GM12878 (cell line): ENCODE data around the gene ATG9A. TPM values are rescaled to one million over a fixed set of nuclear protein-coding genes. Genes with fewer than 3 reads are reported as not detected.

Experiments used
- CHD2 ChIP-seq: IDR thresholded peaks from 2 replicates; pipeline ENCODE4 v1.6.1; 2011; ENCODE audit warnings: low read depth, low read length, improper control_type of control experiment, borderline replicate concordance
- CREM ChIP-seq: IDR thresholded peaks from 2 replicates; pipeline ENCODE4 v1.6.1; 2014; ENCODE audit warnings: antibody characterized with exemption, low read depth
- ETV6 ChIP-seq, 2 experiments: fragments of 450-650 bp in 1 of 2; IDR thresholded peaks in 1 of 2; conservative IDR thresholded peaks in 1 of 2; 2 replicates each; pipeline ENCODE4 v1.6.1; 2014; ENCODE audit warnings: antibody characterized with exemption in 1 of 2, borderline replicate concordance in 1 of 2, low read depth in 1 of 2, mild to moderate bottlenecking in 1 of 2, moderate library complexity in 1 of 2
- KLF5 ChIP-seq: fragments of 450-650 bp; IDR thresholded peaks from 2 replicates; pipeline ENCODE4 v1.6.1; 2014; ENCODE audit warnings: mild to moderate bottlenecking; ENCODE audit not compliant: partially characterized antibody
- MEF2B ChIP-seq: fragments of 450-650 bp; IDR thresholded peaks from 2 replicates; pipeline ENCODE4 v1.6.1; 2018; ENCODE audit warnings: mild to moderate bottlenecking, moderate library complexity; ENCODE audit not compliant: partially characterized antibody, poor library complexity, severe bottlenecking
- POLR2A ChIP-seq: IDR thresholded peaks from 2 replicates; pipeline ENCODE4 v1.6.1; 2011; ENCODE audit warnings: low read depth, mild to moderate bottlenecking, low read length
- POLR2AphosphoS5 ChIP-seq: IDR thresholded peaks from 2 replicates; pipeline ENCODE4 v1.6.1; 2011; ENCODE audit warnings: mild to moderate bottlenecking, low read length, inconsistent platforms
- STAT1 ChIP-seq: fragments of 450-650 bp; conservative IDR thresholded peaks from 2 replicates; pipeline ENCODE4 v1.6.1; 2014; ENCODE audit warnings: antibody characterized with exemption, mild to moderate bottlenecking
- ZNF384 ChIP-seq: IDR thresholded peaks from 2 replicates; pipeline ENCODE4 v1.6.1; 2012; ENCODE audit warnings: low read depth, mild to moderate bottlenecking, low read length, improper control_type of control experiment, borderline replicate concordance
- polyA plus RNA-seq, 11 experiments: library from polyadenylated mRNA; depleted of rRNA in 4 of 11; unstranded in 6 of 11; stranded (reverse) in 5 of 11; fragments of >200 nt; fragmentation: Nextera tagmentation in 4 of 11; fragmentation: Illumina TruSeq in 1 of 11; extraction: Ambion mirVana in 4 of 11; extraction: Trizol in 1 of 11; gene quantifications; 1 replicate in 1 of 11; 2 replicates in 10 of 11; pipeline versions ENCODE4 v1.2.1 to v1.2.3, GENCODE V29; 2011 to 2016; ENCODE audit warnings: inconsistent platforms in 2 of 11, missing spikeins in 2 of 11, low read depth in 1 of 11
- total RNA-seq, 4 experiments: library from RNA; depleted of rRNA in 3 of 4; stranded (reverse); fragments of >200 nt in 3 of 4; fragmentation: Illumina TruSeq in 1 of 4; extraction: Trizol in 1 of 4; gene quantifications; 2 replicates each; pipeline versions ENCODE4 v1.2.1 to v1.2.3, GENCODE V29; 2013 to 2021
- TF ChIP-seq, protein P1 (sequence below): fragments of 450-650 bp; IDR thresholded peaks from 2 replicates; pipeline ENCODE4 v1.6.1; 2017; ENCODE audit warnings: antibody characterized with exemption, mild to moderate bottlenecking, moderate library complexity
- TF ChIP-seq, protein P2 (sequence below): fragments of 450-650 bp; IDR thresholded peaks from 2 replicates; pipeline ENCODE4 v1.6.1; 2018; ENCODE audit warnings: borderline replicate concordance, mild to moderate bottlenecking; ENCODE audit not compliant: partially characterized antibody
- TF ChIP-seq, protein P3 (sequence below): IDR thresholded peaks from 2 replicates; pipeline ENCODE4 v1.6.1; 2011; ENCODE audit warnings: borderline replicate concordance, low read depth, mild to moderate bottlenecking, moderate library complexity, mixed read lengths, low read length; ENCODE audit not compliant: insufficient read depth; ENCODE audit errors: extremely low read length
- TF ChIP-seq, protein P4 (sequence below): IDR thresholded peaks from 2 replicates; pipeline ENCODE4 v1.6.1; 2012; ENCODE audit warnings: improper control_type of control experiment, low read depth, low read length; ENCODE audit not compliant: insufficient replicate concordance
- TF ChIP-seq, protein P5 (sequence below): IDR thresholded peaks from 2 replicates; pipeline ENCODE4 v1.6.1; 2012; ENCODE audit warnings: low read length, inconsistent platforms

Gene ATG9A
- total and polyA plus RNA-seq, 10 of the 15 experiments (the other 5 are each of a cell fraction or from before 2014, with no cell fraction given) = 0.16 to 37.5 (median 14.6) TPM; not detected in 1

DNA sequence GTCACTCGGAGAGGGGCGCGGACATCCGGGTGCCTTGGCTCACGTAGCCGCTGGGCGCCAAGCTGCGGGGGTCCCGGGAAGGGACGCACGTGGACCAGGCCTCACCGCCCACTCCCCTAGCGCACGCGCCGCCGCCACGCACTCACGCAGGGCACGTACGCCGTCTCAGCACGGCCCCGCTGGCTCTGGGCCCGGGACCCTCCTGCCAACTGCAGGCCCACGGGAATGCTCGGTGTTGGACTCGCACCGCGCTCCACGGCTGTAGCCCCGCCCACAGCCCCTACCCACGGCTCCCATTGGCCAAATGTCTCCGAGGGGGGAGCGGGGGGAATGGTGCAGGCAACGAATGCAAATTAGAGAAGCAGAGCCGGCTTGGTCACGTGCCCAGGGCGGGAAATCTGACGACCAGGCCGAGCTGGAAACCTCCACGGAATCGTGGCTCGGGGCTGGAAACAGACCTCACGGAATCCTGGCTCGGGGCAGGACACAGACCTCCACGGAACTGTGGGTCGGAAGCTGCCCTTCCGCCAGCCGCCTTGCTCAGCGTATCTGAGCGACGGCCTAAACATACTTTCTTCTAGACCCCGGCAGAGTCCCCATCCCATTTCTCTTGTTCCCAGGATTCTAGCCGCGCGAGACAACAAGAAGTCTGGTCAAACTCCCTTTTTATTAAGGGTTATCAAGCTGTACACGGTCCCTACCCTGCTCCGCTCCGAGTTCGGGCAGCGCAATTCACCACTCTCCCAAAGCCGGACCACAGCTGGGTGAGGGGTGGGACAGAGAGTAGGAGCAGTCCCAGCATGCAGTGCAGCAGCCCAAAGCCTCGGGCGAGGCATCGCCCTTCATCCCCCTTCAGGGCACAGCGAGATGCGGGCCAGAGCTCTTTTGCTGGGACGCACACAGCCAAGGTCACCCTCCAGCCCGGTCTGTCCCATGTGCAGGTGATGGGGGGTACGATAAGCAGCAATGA lies 10.4 kb downstream of the ATG9A start, which contains the start of gene ABCB6 (continued):
- TF ChIP-seq, protein P1, sequence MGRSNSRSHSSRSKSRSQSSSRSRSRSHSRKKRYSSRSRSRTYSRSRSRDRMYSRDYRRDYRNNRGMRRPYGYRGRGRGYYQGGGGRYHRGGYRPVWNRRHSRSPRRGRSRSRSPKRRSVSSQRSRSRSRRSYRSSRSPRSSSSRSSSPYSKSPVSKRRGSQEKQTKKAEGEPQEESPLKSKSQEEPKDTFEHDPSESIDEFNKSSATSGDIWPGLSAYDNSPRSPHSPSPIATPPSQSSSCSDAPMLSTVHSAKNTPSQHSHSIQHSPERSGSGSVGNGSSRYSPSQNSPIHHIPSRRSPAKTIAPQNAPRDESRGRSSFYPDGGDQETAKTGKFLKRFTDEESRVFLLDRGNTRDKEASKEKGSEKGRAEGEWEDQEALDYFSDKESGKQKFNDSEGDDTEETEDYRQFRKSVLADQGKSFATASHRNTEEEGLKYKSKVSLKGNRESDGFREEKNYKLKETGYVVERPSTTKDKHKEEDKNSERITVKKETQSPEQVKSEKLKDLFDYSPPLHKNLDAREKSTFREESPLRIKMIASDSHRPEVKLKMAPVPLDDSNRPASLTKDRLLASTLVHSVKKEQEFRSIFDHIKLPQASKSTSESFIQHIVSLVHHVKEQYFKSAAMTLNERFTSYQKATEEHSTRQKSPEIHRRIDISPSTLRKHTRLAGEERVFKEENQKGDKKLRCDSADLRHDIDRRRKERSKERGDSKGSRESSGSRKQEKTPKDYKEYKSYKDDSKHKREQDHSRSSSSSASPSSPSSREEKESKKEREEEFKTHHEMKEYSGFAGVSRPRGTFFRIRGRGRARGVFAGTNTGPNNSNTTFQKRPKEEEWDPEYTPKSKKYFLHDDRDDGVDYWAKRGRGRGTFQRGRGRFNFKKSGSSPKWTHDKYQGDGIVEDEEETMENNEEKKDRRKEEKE = no peak
- TF ChIP-seq CREM (0 out of 2 replicates have a peak, but pooled peaks have one; percentile 29), POLR2A (peak; percentile 95), CHD2 (0 out of 2 replicates have a peak, but pooled peaks have one; percentile 38), ETV6 (conservative IDR thresholded peaks at IDR 0.05 in 1 of 2, IDR thresholded peaks at IDR 0.05 in 1 of 2; ENCODE audit: borderline replicate concordance in 1 of 2, low read depth in 1 of 2) (no peak), ZNF384 (no peak), POLR2AphosphoS5 (peak; percentile 88), KLF5 (no peak), STAT1 (no peak), MEF2B (peak; percentile 27)
- TF ChIP-seq, protein P2, sequence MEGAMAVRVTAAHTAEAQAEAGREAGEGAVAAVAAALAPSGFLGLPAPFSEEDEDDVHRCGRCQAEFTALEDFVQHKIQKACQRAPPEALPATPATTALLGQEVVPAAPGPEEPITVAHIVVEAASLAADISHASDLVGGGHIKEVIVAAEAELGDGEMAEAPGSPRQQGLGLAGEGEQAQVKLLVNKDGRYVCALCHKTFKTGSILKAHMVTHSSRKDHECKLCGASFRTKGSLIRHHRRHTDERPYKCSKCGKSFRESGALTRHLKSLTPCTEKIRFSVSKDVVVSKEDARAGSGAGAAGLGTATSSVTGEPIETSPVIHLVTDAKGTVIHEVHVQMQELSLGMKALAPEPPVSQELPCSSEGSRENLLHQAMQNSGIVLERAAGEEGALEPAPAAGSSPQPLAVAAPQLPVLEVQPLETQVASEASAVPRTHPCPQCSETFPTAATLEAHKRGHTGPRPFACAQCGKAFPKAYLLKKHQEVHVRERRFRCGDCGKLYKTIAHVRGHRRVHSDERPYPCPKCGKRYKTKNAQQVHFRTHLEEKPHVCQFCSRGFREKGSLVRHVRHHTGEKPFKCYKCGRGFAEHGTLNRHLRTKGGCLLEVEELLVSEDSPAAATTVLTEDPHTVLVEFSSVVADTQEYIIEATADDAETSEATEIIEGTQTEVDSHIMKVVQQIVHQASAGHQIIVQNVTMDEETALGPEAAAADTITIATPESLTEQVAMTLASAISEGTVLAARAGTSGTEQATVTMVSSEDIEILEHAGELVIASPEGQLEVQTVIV = no peak
- TF ChIP-seq, protein P3, sequence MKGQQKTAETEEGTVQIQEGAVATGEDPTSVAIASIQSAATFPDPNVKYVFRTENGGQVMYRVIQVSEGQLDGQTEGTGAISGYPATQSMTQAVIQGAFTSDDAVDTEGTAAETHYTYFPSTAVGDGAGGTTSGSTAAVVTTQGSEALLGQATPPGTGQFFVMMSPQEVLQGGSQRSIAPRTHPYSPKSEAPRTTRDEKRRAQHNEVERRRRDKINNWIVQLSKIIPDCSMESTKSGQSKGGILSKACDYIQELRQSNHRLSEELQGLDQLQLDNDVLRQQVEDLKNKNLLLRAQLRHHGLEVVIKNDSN = peak; percentile 95
- TF ChIP-seq, protein P4, sequence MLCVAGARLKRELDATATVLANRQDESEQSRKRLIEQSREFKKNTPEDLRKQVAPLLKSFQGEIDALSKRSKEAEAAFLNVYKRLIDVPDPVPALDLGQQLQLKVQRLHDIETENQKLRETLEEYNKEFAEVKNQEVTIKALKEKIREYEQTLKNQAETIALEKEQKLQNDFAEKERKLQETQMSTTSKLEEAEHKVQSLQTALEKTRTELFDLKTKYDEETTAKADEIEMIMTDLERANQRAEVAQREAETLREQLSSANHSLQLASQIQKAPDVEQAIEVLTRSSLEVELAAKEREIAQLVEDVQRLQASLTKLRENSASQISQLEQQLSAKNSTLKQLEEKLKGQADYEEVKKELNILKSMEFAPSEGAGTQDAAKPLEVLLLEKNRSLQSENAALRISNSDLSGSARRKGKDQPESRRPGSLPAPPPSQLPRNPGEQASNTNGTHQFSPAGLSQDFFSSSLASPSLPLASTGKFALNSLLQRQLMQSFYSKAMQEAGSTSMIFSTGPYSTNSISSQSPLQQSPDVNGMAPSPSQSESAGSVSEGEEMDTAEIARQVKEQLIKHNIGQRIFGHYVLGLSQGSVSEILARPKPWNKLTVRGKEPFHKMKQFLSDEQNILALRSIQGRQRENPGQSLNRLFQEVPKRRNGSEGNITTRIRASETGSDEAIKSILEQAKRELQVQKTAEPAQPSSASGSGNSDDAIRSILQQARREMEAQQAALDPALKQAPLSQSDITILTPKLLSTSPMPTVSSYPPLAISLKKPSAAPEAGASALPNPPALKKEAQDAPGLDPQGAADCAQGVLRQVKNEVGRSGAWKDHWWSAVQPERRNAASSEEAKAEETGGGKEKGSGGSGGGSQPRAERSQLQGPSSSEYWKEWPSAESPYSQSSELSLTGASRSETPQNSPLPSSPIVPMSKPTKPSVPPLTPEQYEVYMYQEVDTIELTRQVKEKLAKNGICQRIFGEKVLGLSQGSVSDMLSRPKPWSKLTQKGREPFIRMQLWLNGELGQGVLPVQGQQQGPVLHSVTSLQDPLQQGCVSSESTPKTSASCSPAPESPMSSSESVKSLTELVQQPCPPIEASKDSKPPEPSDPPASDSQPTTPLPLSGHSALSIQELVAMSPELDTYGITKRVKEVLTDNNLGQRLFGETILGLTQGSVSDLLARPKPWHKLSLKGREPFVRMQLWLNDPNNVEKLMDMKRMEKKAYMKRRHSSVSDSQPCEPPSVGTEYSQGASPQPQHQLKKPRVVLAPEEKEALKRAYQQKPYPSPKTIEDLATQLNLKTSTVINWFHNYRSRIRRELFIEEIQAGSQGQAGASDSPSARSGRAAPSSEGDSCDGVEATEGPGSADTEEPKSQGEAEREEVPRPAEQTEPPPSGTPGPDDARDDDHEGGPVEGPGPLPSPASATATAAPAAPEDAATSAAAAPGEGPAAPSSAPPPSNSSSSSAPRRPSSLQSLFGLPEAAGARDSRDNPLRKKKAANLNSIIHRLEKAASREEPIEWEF = no peak
- TF ChIP-seq, protein P5, sequence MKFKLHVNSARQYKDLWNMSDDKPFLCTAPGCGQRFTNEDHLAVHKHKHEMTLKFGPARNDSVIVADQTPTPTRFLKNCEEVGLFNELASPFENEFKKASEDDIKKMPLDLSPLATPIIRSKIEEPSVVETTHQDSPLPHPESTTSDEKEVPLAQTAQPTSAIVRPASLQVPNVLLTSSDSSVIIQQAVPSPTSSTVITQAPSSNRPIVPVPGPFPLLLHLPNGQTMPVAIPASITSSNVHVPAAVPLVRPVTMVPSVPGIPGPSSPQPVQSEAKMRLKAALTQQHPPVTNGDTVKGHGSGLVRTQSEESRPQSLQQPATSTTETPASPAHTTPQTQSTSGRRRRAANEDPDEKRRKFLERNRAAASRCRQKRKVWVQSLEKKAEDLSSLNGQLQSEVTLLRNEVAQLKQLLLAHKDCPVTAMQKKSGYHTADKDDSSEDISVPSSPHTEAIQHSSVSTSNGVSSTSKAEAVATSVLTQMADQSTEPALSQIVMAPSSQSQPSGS = no peak
